Adrenal gland (tissue), 12 donors: ENCODE measurements around the gene LIF. TPM values are rescaled to one million over a fixed set of nuclear protein-coding genes. Genes with fewer than 3 reads are reported as not detected.

Source experiments
- DNase-seq, 7 donors: peaks; one replicate each; pipeline ENCODE4 v3.0.0-alpha.2; 2019 to 2020
- H3K27ac ChIP-seq, 5 donors: fragments of 200-600 bp; sonication (generic) in 4 of 5; 1 replicate in 3 of 5; 2 replicates in 2 of 5; pipeline versions ENCODE4 v1.5.1 to v1.8.0; 2016 to 2020; ENCODE audit warnings: mild to moderate bottlenecking in 1 of 5
- H3K27me3 ChIP-seq: fragments of 200-600 bp; 2 replicates; pipeline ENCODE4 v1.8.0; 2021
- H3K36me3 ChIP-seq, 2 donors: fragments of 200-600 bp; replicated peaks in 1 of 2; 1 replicate in 1 of 2; 2 replicates in 1 of 2; pipeline versions ENCODE4 v1.5.1 to v1.8.0; 2018 to 2022
- H3K4me1 ChIP-seq, 2 donors: fragments of 200-600 bp; replicated peaks in 1 of 2; 1 replicate in 1 of 2; 2 replicates in 1 of 2; pipeline versions ENCODE4 v1.5.1 to v1.8.0; 2018 to 2021
- H3K4me3 ChIP-seq, 4 donors: fragments of 200-600 bp; sonication (generic) in 3 of 4; one replicate each; pipeline ENCODE4 v1.5.1; 2016 to 2018
- H3K9me3 ChIP-seq, 3 donors: fragments of 200-600 bp; sonication (generic) in 1 of 3; replicated peaks in 1 of 3; 1 replicate in 2 of 3; 2 replicates in 1 of 3; pipeline versions ENCODE4 v1.5.1 to v1.8.0; 2016 to 2021
- POLR2A ChIP-seq, 2 donors: fragments of 450-650 bp; IDR thresholded peaks; one replicate each; pipeline ENCODE4 v1.6.1; 2017; ENCODE audit warnings: antibody characterized with exemption in 2 of 2, mild to moderate bottlenecking in 2 of 2, moderate library complexity in 1 of 2
- WGBS, 4 donors: extraction: QIAGEN DNeasy Blood & Tissue Kit in 2 of 4; methylation state at CpG; one replicate each; pipeline versions ENCODE4 v1.1.5 to v1.1.7; 2013 to 2017; 5-methylcytosine and 5-hydroxymethylcytosine counted together
- intact Hi-C, 2 donors: fragments of 100-400 bp; cut with DNase I; formaldehyde crosslinking; loops; one replicate each; pipeline versions ENCODE4 v1.14.1 to v1.15.0; 2022 to 2023
- polyA plus RNA-seq, 3 donors: library from polyadenylated mRNA; stranded (reverse); fragments of 200-250 nt in 2 of 3; fragments of 350-450 nt in 1 of 3; fragmentation: Illumina TruSeq in 1 of 3; extraction: RNeasy Lipid Tissue Mini Kit (QIAGEN cat#74804) in 1 of 3; gene quantifications; one replicate each; pipeline ENCODE4 v1.2.3, GENCODE V29; 2013 to 2014
- total RNA-seq, 9 donors: library from RNA; depleted of rRNA in 4 of 9; stranded (reverse); fragments of >200 nt in 4 of 9; fragments of 120-200 nt in 1 of 9; fragmentation: NEBNext Ultra II Directional in 1 of 9; extraction: Animal tissue kit (Norgen Biotek cat#: 25700) in 1 of 9; gene quantifications; one replicate each; pipeline versions ENCODE4 v1.1.0 to v1.2.4, GENCODE V29; 2013 to 2023
- TF ChIP-seq, protein P1 (sequence below), 6 experiments: fragments of 450-650 bp in 4 of 6; fragments of 200-600 bp in 2 of 6; sonication (generic) in 1 of 6; IDR thresholded peaks; 1 replicate in 5 of 6; 2 replicates in 1 of 6; pipeline versions ENCODE4 v1.5.1 to v1.8.0; 2016 to 2021; ENCODE audit warnings: antibody characterized with exemption in 6 of 6, mild to moderate bottlenecking in 2 of 6, moderate library complexity in 1 of 6
- donor health status: healthy with polysubstance abuse.
- donor health status: Bipolar disorder and iron deficiency.
- donor health status: DM: yes; HTN: yes; CAD: no.
- donor health status: DM: no; HTN: no; CAD: no.
- donor health status: DM: no; HTN: no; CAD: no.
- donor health status: DM: yes; HTN: yes; CAD: no.

The LIF gene
- total and polyA plus RNA-seq, 12 donors, result 0.06 to 9.3 (median 1.5) TPM

DNA sequence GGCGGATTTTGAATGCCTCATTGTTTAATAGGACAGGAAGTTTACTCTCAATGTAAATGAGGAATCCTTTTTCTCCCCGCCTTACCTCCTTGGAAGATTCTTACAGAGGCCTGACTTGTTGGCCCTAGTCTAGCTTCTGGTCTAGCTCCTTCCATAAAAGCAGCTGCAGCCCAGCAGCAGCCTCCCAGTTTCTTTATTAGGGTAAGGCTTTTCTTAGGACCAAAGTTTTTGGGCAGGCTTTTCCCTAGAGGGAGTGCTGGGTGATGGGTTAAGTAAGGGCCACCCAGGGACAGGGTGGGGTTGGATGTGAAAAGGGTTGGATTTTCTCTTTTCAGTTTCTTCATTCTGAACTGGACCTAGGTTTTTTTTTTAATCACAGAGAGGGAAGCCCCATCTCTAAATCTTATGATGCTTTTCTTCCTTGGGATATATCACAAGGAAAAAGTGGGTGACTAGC, 49.7 kb downstream of the LIF start:
- Histone ChIP-seq H3K4me3 (no peak overlapping the region), H3K36me3 (no peaks in the 10 kb centered on the region), H3K27ac (peak overlapping the region in 3 of 5 donors; percentile 31 to 81 (median 68)), H3K27me3 (no peaks in the 10 kb centered on the region), H3K9me3 (no peaks in the 10 kb centered on the region), H3K4me1 (peaks cover 4 to 9% of the 10 kb centered on the region in 2 donors)
- WGBS, 4 donors, result 53 to 78% (median 57%) methylated on average over 2 of the region's 2 CpGs
- DNase-seq, result no peak
- TF ChIP-seq, protein P1, sequence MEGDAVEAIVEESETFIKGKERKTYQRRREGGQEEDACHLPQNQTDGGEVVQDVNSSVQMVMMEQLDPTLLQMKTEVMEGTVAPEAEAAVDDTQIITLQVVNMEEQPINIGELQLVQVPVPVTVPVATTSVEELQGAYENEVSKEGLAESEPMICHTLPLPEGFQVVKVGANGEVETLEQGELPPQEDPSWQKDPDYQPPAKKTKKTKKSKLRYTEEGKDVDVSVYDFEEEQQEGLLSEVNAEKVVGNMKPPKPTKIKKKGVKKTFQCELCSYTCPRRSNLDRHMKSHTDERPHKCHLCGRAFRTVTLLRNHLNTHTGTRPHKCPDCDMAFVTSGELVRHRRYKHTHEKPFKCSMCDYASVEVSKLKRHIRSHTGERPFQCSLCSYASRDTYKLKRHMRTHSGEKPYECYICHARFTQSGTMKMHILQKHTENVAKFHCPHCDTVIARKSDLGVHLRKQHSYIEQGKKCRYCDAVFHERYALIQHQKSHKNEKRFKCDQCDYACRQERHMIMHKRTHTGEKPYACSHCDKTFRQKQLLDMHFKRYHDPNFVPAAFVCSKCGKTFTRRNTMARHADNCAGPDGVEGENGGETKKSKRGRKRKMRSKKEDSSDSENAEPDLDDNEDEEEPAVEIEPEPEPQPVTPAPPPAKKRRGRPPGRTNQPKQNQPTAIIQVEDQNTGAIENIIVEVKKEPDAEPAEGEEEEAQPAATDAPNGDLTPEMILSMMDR (IDR thresholded peaks at IDR 0.05), result no peak
- TF ChIP-seq POLR2A (IDR thresholded peaks at IDR 0.05), result no peak
- intact Hi-C loops, result no loop called here

DNA sequence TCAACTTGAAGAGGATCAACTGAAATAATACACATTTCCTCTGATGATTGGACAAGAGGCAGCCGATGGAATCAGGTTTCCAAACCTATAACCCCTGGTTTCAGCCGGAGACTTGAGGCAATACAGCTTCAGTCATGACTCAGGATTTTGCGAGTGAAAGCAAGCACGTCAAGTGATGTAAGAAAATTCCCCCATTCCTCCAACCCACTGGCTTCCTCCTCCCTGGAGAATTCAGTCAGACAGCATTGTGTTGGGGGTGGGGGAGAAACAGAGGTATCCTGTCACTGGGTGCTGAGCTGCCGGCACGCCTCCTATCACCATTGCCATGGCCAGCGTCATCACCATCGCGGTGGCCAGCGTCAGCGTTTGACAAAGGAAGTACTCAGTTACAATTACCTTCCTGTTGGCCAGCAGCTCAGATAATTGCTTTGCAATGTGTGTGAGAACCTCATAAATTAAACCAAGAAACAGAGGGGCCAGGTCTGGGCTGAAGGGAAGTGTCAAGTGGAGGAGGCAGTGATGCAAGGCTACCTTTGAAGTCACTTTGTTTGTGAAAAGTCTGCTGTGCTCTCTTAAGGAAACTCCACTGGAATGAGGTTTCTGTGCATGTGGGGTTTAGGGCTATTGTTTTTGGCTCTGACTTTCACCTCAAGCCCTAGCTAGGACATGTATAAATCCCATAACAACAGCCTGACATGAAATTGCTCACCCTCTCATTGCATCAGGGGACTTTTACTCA, 50.2 kb downstream of the LIF start:
- Histone ChIP-seq H3K36me3 (no peaks in the 10 kb centered on the region), H3K27ac (peak overlapping the region in 4 of 5 donors; percentile 31 to 81 (median 53)), H3K4me3 (peak overlapping the region in 1 of 4 donors; percentile 9), H3K27me3 (no peaks in the 10 kb centered on the region), H3K9me3 (no peaks in the 10 kb centered on the region), H3K4me1 (peaks cover 4 to 9% of the 10 kb centered on the region in 2 donors)
- 47 to 65% (median 55%) methylated on average over 9 to 11 of the region's 11 CpGs for WGBS, 4 donors
- DNase-seq, result peak; percentile 33 to 88 (median 63)
- no peak for TF ChIP-seq POLR2A (IDR thresholded peaks at IDR 0.05)
- TF ChIP-seq, protein P1 (IDR thresholded peaks at IDR 0.05), result no peak
- intact Hi-C loops, result no loop called here

DNA sequence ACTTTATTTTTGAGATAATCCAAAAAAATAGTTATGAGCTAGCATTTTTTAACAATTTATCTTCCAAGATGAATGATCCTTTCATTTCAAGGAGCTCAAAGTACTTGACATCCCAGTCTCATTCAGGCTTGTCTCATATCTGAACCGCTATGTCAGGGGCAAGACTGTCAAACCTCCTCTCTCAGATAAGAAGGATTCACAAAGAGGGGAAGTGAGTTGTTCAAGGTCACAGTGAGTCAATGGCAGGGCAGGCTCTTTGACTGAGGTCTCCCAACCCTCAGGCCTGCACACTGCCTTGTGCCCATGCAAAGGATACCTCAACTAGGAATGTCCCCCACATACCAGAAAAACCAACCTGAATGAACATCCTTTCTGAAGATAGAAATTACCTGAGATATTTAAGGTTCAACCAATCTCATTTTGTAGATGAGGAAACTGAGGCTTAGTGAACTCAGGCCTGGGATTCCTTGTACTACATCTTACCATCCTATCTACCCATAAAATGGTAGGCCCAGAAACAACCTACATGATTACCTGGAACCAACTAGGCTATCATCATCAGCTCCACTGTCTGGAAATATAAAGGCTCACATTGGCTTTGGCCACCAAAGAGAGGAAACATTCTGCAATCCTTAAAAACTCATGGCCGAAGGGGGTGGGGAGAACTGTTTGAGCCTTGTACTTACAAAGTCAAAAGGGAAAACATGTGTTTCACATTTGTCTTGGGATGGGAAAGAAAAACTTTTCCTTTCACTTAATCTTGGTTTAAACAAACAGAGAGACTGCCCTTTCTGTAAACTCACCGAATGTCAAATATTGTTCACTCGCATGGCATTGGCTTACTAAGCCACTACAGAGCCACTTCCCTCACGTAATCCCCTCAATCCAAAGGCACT, 51.1 kb downstream of the LIF start:
- Histone ChIP-seq H3K4me3 (peak overlapping the region in 1 of 4 donors; percentile 9), H3K36me3 (no peaks in the 10 kb centered on the region), H3K4me1 (peaks cover 4 to 9% of the 10 kb centered on the region in 2 donors), H3K27ac (peak overlapping the region in 3 of 5 donors; percentile 38 to 81 (median 68)), H3K27me3 (no peaks in the 10 kb centered on the region), H3K9me3 (no peaks in the 10 kb centered on the region)
- 64 to 67% (median 66%) methylated on average over 5 of the region's 5 CpGs for WGBS, 4 donors
- intact Hi-C loops, result no loop called here
- TF ChIP-seq POLR2A (IDR thresholded peaks at IDR 0.05), result no peak
- TF ChIP-seq, protein P1 (IDR thresholded peaks at IDR 0.05), result no peak
- DNase-seq, result no peak
